PC-9 (cell line): ENCODE measurements around the gene DNAH11.

Source experiments
- CTCF ChIP-seq: fragments of 200-600 bp; sonication (generic); conservative IDR thresholded peaks from 2 replicates; pipeline ENCODE4 v1.6.1; 2017; ENCODE audit warnings: mixed run types, antibody characterized with exemption, mild to moderate bottlenecking, moderate library complexity
- EZH2 ChIP-seq: fragments of 200-600 bp; sonication (generic); IDR thresholded peaks from 2 replicates; pipeline ENCODE4 v1.8.0; 2017; ENCODE audit warnings: antibody characterized with exemption, low read depth

GRCh38 chr7:21603972-21604749, 61.3 kb downstream of the DNAH11 start:
- no peak for TF ChIP-seq CTCF
- TF ChIP-seq EZH2 = no peak
